NB4 (cell line): ENCODE data around the gene FAM118A.

Experiments used
- DNase-seq: peaks from one replicate; pipeline ENCODE4 v3.0.0; 2010; ENCODE audit warnings: low read depth
- H3K4me3 ChIP-seq: one replicate; pipeline ENCODE4 v1.5.1; 2011; ENCODE audit warnings: mild to moderate bottlenecking, low read depth, low read length, moderate library complexity
- CTCF ChIP-seq: IDR thresholded peaks from one replicate; pipeline ENCODE4 v1.5.1; 2012; ENCODE audit warnings: low read depth, low read length
- MAX ChIP-seq: IDR thresholded peaks from 2 replicates; pipeline ENCODE4 v1.6.1; 2011; ENCODE audit warnings: low read depth, low read length
- MYC ChIP-seq: IDR thresholded peaks from 2 replicates; pipeline ENCODE4 v1.6.1; 2011; ENCODE audit warnings: low read depth, low read length
- POLR2A ChIP-seq: IDR thresholded peaks from 2 replicates; pipeline ENCODE4 v1.6.1; 2011; ENCODE audit warnings: mild to moderate bottlenecking; ENCODE audit not compliant: insufficient read length; ENCODE audit errors: extremely low read depth

The FAM118A gene

DNA sequence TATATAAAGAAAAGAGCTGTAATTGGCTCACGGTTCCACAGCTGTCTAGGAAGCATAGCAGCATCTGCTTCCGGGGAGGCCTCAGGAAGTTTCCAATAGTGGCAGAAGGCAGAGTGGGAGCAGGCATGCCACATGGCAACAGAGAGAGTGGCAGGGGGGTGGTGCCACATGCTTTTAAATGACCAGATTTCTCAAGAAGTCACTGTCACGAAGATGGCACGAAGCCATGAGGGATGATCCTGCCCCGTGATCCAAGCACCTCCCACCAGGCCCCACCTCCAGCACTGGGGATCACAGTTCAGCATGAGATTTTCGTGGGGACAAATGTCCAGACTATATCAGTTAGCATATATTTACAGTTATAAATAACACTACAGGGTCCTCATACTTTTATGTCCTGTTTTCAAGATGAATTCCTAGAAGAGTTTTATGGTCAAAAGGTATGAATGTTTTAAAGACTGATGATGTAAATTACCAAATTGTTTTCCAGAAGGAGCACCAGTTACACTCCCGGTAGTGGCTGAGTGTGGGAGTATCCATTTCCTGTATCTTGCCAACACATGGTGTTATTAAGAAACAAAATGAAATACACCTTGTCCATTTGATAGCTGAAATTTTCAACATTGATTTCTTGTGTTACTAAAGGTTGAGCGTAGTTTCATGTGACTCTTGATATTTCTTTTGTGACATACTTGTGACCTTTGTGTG is 19.2 kb downstream of the FAM118A start:
- no peak for DNase-seq
- no peak overlapping the region for H3K4me3 ChIP-seq
- TF ChIP-seq MYC = no peak
- no peak for TF ChIP-seq CTCF
- TF ChIP-seq POLR2A = no peak
- TF ChIP-seq MAX = no peak

GRCh38 chr22:45329530-45329936 is 19.8 kb downstream of the FAM118A start:
- DNase-seq = no peak
- TF ChIP-seq CTCF (no peak), MYC (no peak), MAX (no peak), POLR2A (no peak)
- H3K4me3 ChIP-seq = no peak overlapping the region

DNA sequence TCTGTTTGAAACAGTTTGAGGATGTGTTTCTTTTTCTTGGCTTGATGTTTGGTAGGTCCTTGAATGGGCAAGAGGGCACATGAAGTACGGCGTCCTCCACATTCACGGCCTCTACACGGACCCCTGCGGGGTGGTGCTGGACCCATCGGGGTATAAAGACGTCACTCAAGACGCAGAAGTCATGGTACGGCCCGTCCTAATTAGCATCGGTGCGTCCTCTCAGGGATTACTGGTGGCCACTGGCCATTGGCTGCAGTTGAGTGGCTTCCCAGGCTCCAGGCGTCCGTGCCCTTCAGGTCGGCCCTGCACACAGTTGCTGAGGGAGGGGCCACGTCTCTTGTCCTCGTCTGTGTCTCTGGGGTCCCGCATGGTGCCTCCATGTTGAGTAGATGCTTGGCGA is 20.8 kb downstream of the FAM118A start:
- no peak for TF ChIP-seq CTCF
- no peak for TF ChIP-seq MAX
- TF ChIP-seq POLR2A = no peak
- TF ChIP-seq MYC = no peak
- H3K4me3 ChIP-seq = no peak overlapping the region
- DNase-seq = no peak

DNA sequence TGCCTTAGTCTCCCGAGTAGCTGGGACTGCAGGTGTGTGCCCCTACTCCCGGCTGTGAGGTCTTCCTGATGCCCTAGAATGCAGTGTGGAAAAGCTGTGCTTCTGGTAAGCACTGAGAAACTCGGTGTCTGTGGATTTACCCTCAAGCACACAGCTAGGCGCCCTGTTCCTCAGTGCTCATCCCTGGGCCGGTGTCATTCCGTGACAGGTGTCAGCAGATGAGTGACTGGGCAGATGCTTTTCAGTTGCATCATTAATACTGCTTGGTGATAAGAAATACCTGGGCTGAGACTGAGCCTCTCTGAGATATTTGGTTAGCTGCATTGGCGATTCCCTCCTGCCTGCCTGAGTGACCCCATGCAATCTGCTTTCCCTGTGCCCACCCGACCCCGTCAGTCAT is 21.8 kb downstream of the FAM118A start:
- no peak for DNase-seq
- TF ChIP-seq MAX = no peak
- no peak for TF ChIP-seq POLR2A
- no peak for TF ChIP-seq MYC
- TF ChIP-seq CTCF = no peak
- no peak overlapping the region for H3K4me3 ChIP-seq

DNA sequence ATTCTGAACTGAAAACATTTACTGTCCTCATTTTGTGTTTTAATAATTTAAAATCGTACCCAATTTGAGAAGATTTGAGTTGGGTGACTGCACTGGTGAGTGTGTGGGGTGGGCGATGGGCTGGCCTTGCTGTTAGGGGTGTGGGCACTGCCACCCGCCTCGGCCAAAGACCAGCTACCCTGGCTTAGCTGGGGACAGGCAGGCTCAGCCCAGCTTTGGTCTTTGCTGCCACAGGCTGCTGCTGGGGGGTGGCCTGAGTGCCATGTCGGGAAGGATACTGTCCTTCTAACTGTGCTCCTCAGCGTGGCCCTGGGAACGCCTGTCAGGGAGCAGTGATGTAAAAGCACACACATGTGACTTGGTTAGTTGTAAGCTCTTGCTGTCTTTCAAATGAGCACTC is 22.3 kb downstream of the FAM118A start:
- TF ChIP-seq POLR2A (no peak), CTCF (no peak), MAX (no peak), MYC (no peak)
- no peak for DNase-seq
- H3K4me3 ChIP-seq = no peak overlapping the region
